ENCODE data around the gene C19orf85.
"Not testable (repeated sequence)": the region's sequence is repeated elsewhere in the genome, so short reads cannot be mapped to it uniquely, and the experiment has no call there.

Gene C19orf85

GRCh38 chr19:55451163-55451964 is 13.2 kb downstream of the C19orf85 start:
- no peak for TF ChIP-seq CTCF (IDR thresholded peaks at IDR 0.05; ENCODE audit: low read depth, low read length, missing control alignments)
- no peak overlapping the region for H3K4me3 ChIP-seq (replicated peaks; ENCODE audit: low read depth, low read length)
- DNase-seq (ENCODE audit: extremely low read depth, low read depth) = no peak

GRCh38 chr19:55449469-55449868 is 15.1 kb downstream of the C19orf85 start:
- DNase-seq (ENCODE audit: extremely low read depth, low read depth) = no peak
- no peak for TF ChIP-seq CTCF (IDR thresholded peaks at IDR 0.05; ENCODE audit: low read depth, low read length, missing control alignments)
- no peak overlapping the region for H3K4me3 ChIP-seq (replicated peaks; ENCODE audit: low read depth, low read length)

- not testable (repeated sequence) for DNase-seq (ENCODE audit: extremely low read depth, low read depth); H3K4me3 ChIP-seq (replicated peaks; ENCODE audit: low read depth, low read length)
These were observed 16.4 kb downstream of the C19orf85 start for GRCh38 chr19:55448175-55448490.

- no peak for TF ChIP-seq CTCF (IDR thresholded peaks at IDR 0.05; ENCODE audit: low read depth, low read length, missing control alignments)
- no peak overlapping the region for H3K4me3 ChIP-seq (replicated peaks; ENCODE audit: low read depth, low read length)
- DNase-seq (ENCODE audit: extremely low read depth, low read depth) = no peak
These were observed 17.0 kb downstream of the C19orf85 start for GRCh38 chr19:55447421-55448174.

- no peak for DNase-seq (ENCODE audit: extremely low read depth, low read depth)
- TF ChIP-seq CTCF (IDR thresholded peaks at IDR 0.05; ENCODE audit: low read depth, low read length, missing control alignments) = no peak
- no peak overlapping the region for H3K4me3 ChIP-seq (replicated peaks; ENCODE audit: low read depth, low read length)
These were observed 18.5 kb downstream of the C19orf85 start for GRCh38 chr19:55446060-55446459.

GRCh38 chr19:55444646-55445045 is 19.9 kb downstream of the C19orf85 start:
- no peak overlapping the region for H3K4me3 ChIP-seq (replicated peaks; ENCODE audit: low read depth, low read length)
- no peak for TF ChIP-seq CTCF (IDR thresholded peaks at IDR 0.05; ENCODE audit: low read depth, low read length, missing control alignments)
- no peak for DNase-seq (ENCODE audit: extremely low read depth, low read depth)

- no peak overlapping the region for H3K4me3 ChIP-seq (replicated peaks; ENCODE audit: low read depth, low read length)
- DNase-seq (ENCODE audit: extremely low read depth, low read depth) = no peak
- no peak for TF ChIP-seq CTCF (IDR thresholded peaks at IDR 0.05; ENCODE audit: low read depth, low read length, missing control alignments)
These were observed 20.6 kb downstream of the C19orf85 start for GRCh38 chr19:55443824-55444480.
